Measurements from ENCODE around the gene CD200R1. TPM values are rescaled to one million over a fixed set of nuclear protein-coding genes. Genes with fewer than 3 reads are reported as not detected.

The CD200R1 gene
- total and polyA plus RNA-seq, 2 of the 8 experiments (the other 6 are each of a cell fraction or from before 2014, with no cell fraction given) = 0.02 TPM; not detected in 1

DNA sequence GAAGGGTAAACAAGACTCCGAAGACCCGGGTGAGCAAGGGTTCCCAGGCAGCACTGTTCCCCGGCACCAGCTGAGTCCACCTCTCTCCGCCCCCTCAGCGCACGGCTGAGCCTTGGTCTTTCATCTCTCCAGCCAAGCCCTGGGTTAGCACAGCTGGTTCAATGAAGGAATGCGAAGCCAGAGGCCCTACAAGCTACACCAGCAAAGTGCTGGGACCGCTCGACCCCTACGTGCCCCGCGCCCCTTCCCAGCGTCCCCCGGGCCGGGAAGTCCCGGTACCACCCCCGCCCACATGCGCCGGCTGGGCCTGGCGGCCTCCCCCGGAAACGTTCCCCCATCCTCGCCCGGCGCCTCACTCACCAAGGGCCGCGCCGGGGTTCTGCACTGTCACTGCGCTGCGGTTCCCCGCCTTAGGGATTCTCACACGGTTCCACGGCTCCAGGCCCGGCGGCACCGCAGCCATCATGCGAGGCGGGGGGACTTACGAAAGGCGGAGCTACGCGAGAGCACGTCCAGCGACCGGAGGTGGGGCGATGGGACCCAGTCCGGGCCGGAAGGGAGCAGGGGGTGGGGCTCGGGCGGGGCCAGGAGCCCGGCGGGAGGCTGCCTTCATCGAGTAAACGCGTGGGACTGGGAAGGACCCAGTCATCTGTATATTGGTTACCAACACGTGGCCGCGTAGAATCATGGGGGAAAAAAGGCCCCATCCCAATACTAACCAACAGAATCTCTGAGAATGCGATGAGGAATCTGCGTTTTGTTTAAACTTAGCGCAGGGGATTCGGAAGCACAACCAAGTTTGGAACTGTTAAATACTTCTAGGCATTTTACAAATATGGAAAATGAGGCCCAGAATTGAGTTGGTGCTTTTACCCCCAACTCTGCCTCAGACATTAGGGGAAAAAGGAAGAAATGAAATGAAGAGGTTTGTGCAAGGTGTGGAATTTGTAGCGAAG, 44.6 kb upstream of the CD200R1 start:
- Histone ChIP-seq H3K14ac (ENCODE audit: insufficient read length) (no peak overlapping the region), H3K4me1 (replicated peaks in 1 of 4; ENCODE audit: control insufficient read depth in 3 of 4, insufficient read depth in 4 of 4, low read length in 3 of 4) (peaks cover 0 to 2% (median 0%) of the 10 kb centered on the region in 4 experiments; a peak in 2 of 7 replicates), H4K5ac (ENCODE audit: insufficient read length, low read depth, low read length) (peak overlapping the region; percentile 90), H2BK15ac (ENCODE audit: low read length) (0 out of 2 replicates have a peak overlapping the region, but pooled peaks have one; percentile 55), H3K27ac (ENCODE audit: low read depth, low read length) (peak overlapping the region; percentile 91), H3K79me1 (ENCODE audit: low read depth, low read length) (no peaks in the 10 kb centered on the region), H4K20me1 (replicated peaks in 1 of 2; ENCODE audit: control insufficient read depth in 1 of 2, insufficient read depth in 2 of 2, low read length in 2 of 2) (no peaks in the 10 kb centered on the region), H3K23ac (ENCODE audit: insufficient read length) (no peak overlapping the region), H3K79me2 (ENCODE audit: control insufficient read depth in 1 of 2, insufficient read depth in 2 of 2, low read length in 2 of 2) (peaks cover 16 to 49% of the 10 kb centered on the region in 2 experiments), H3K9me3 (ENCODE audit: insufficient read depth in 2 of 2, low read depth in 1 of 2, low read length in 1 of 2) (no peaks in the 10 kb centered on the region), H3K4me2 (ENCODE audit: insufficient read depth in 1 of 2, low read depth in 2 of 2, low read length in 2 of 2) (peak overlapping the region; percentile 87 to 96), H3K4me3 (ENCODE audit: extremely low read depth in 1 of 4, insufficient read depth in 2 of 4, low read depth in 3 of 4, low read length in 4 of 4) (peak overlapping the region; percentile 84 to 96 (median 88)), H2BK20ac (ENCODE audit: low read length) (no peak overlapping the region), H2BK5ac (ENCODE audit: low read depth, low read length) (peak overlapping the region; percentile 79), H3K56ac (replicated peaks; ENCODE audit: insufficient read length, low read depth, low read length) (peak overlapping the region; percentile 16), H3K27me3 (replicated peaks in 1 of 4; ENCODE audit: control insufficient read depth in 3 of 4, extremely low read depth in 1 of 4, insufficient read depth in 3 of 4, low read length in 3 of 4) (no peaks in the 10 kb centered on the region; a peak in 1 of 7 replicates), H2BK120ac (replicated peaks; ENCODE audit: low read depth, low read length) (no peak overlapping the region), H2BK12ac (ENCODE audit: low read depth, low read length) (peak overlapping the region; percentile 21; the same call in 1 of the 2 replicates), H3K36me3 (ENCODE audit: control insufficient read depth in 2 of 4, insufficient read depth in 4 of 4, low read length in 3 of 4) (peaks cover 5 to 24% (median 16%) of the 10 kb centered on the region in 4 experiments; a peak in 7 of 8 replicates), H2AFZ (ENCODE audit: low read length) (peak overlapping the region; percentile 92), H3K9ac (replicated peaks in 1 of 4; ENCODE audit: extremely low read depth in 1 of 4, low read depth in 3 of 4, low read length in 3 of 4) (peak overlapping the region; percentile 68 to 91 (median 80)), H4K91ac (replicated peaks; ENCODE audit: insufficient read length, low read length) (peak overlapping the region; percentile 75), H2AK5ac (ENCODE audit: low read depth, low read length) (0 out of 2 replicates have a peak overlapping the region, but pooled peaks have one; percentile 10), H3K4ac (replicated peaks; ENCODE audit: insufficient read length, low read depth, low read length) (peak overlapping the region; percentile 10), H3K23me2 (ENCODE audit: low read depth, low read length) (peaks cover 8% of the 10 kb centered on the region; the same call in 1 of the 2 replicates), H3K18ac (ENCODE audit: extremely low read depth, low read length) (peak overlapping the region; percentile 74), H4K8ac (ENCODE audit: extremely low read depth, insufficient read depth, low read length) (peak overlapping the region; percentile 22)
- ChIA-PET CTCF (ENCODE audit: partially characterized antibody) (interaction anchor here (0.8 to 1.4 kb wide), 6 partner anchors 16 to 377 kb away, joined by 3 to 7 read pairs (median 4); partner anchors contain the start of gene CD200R1), POLR2A (ENCODE audit: partially characterized antibody) (interaction anchor here (0.7 to 2.8 kb wide), 8 partner anchors 10 to 726 kb away, joined by 3 to 25 read pairs (median 4); partner anchors contain the start of genes CD200R1, GTPBP8 and NAA50)
- DNase-seq (ENCODE audit: low read depth in 1 of 2, low spot score in 2 of 2) (peak; percentile 81 to 87), FAIRE-seq (no peak)
- 8% methylated on average over 53 of the region's 63 CpGs; no CpG with 5 or more reads in 1 of the 2 experiments for WGBS, 2 experiments (ENCODE audit: extremely low coverage in 1 of 2, insufficient coverage in 1 of 2, insufficient read length in 1 of 2, insufficient replicate concordance in 2 of 2, low coverage in 1 of 2, low lambda C conversion rate in 2 of 2, missing lambda C conversion rate in 1 of 2)
- no peak for TF ChIP-seq EP300 (IDR thresholded peaks at IDR 0.05; ENCODE audit: borderline replicate concordance in 1 of 2, low read depth in 2 of 2, low read length in 2 of 2)
- TF ChIP-seq HDAC2 (IDR thresholded peaks at IDR 0.05; ENCODE audit: borderline replicate concordance in 1 of 2, low read depth in 2 of 2, low read length in 2 of 2) = peak in 1 of 2 experiments; percentile 90; a peak in 1 of 4 replicates
- peak; percentile 37; the same call in 1 of the 2 replicates for TF ChIP-seq EGR1 (IDR thresholded peaks at IDR 0.05; ENCODE audit: borderline replicate concordance, low read depth, low read length)
- TF ChIP-seq GABPA (IDR thresholded peaks at IDR 0.05; ENCODE audit: borderline replicate concordance, insufficient read depth, low read length) = 0 out of 2 replicates have a peak, but pooled peaks have one; percentile 30
- TF ChIP-seq SIRT6 (IDR thresholded peaks at IDR 0.05; ENCODE audit: low read length) = no peak
- no peak for TF ChIP-seq KDM5A (IDR thresholded peaks at IDR 0.05; ENCODE audit: low read length)
- TF ChIP-seq, protein P1, sequence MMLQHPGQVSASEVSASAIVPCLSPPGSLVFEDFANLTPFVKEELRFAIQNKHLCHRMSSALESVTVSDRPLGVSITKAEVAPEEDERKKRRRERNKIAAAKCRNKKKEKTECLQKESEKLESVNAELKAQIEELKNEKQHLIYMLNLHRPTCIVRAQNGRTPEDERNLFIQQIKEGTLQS (IDR thresholded peaks at IDR 0.05; ENCODE audit: insufficient read depth, low read depth, low read length) = 0 out of 2 replicates have a peak, but pooled peaks have one; percentile 8
- peak; percentile 75 for TF ChIP-seq KDM4A (IDR thresholded peaks at IDR 0.05; ENCODE audit: low read depth, low read length, severe bottlenecking)
